Peyer's patch (tissue), 4 donors: ENCODE results near the gene SLC23A2.
"Not testable (repeated sequence)": the region's sequence is repeated elsewhere in the genome, so short reads cannot be mapped to it uniquely, and the experiment has no call there.

Source experiments
- POLR2A ChIP-seq, 2 donors: fragments of 450-650 bp; IDR thresholded peaks; one replicate each; pipeline ENCODE4 v1.5.1; 2017; ENCODE audit warnings: antibody characterized with exemption in 2 of 2, mild to moderate bottlenecking in 2 of 2, moderate library complexity in 2 of 2
- TF ChIP-seq, protein P1 (sequence below), 6 experiments: fragments of 450-650 bp in 4 of 6; fragments of 200-600 bp in 2 of 6; sonication (generic) in 1 of 6; IDR thresholded peaks; one replicate each; pipeline ENCODE4 v1.5.1; 2017 to 2019; ENCODE audit warnings: antibody characterized with exemption in 6 of 6, mild to moderate bottlenecking in 3 of 6, moderate library complexity in 1 of 6

- TF ChIP-seq POLR2A (IDR thresholded peaks at IDR 0.05) = not testable (repeated sequence)
- TF ChIP-seq, protein P1, sequence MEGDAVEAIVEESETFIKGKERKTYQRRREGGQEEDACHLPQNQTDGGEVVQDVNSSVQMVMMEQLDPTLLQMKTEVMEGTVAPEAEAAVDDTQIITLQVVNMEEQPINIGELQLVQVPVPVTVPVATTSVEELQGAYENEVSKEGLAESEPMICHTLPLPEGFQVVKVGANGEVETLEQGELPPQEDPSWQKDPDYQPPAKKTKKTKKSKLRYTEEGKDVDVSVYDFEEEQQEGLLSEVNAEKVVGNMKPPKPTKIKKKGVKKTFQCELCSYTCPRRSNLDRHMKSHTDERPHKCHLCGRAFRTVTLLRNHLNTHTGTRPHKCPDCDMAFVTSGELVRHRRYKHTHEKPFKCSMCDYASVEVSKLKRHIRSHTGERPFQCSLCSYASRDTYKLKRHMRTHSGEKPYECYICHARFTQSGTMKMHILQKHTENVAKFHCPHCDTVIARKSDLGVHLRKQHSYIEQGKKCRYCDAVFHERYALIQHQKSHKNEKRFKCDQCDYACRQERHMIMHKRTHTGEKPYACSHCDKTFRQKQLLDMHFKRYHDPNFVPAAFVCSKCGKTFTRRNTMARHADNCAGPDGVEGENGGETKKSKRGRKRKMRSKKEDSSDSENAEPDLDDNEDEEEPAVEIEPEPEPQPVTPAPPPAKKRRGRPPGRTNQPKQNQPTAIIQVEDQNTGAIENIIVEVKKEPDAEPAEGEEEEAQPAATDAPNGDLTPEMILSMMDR (IDR thresholded peaks at IDR 0.05) = not testable (repeated sequence)
Measured at GRCh38 chr20:5031701-5032100, 30.4 kb upstream of the SLC23A2 start.
